IPS-18c (cell line): ENCODE data around the gene BOLA2.
"Not testable (repeated sequence)": the region's sequence is repeated elsewhere in the genome, so short reads cannot be mapped to it uniquely, and the experiment has no call there.

Experiments used
- H3K4me3 ChIP-seq: 2 replicates; pipeline ENCODE4 v1.7.0; 2013; ENCODE audit warnings: low read depth, mild to moderate bottlenecking, low read length, moderate library complexity; ENCODE audit not compliant: insufficient read depth
- H3K9me3 ChIP-seq: one replicate; pipeline ENCODE4 v1.6.1; 2013; ENCODE audit warnings: mild to moderate bottlenecking, low read length, moderate library complexity; ENCODE audit not compliant: control insufficient read depth, insufficient read depth

Gene BOLA2

DNA sequence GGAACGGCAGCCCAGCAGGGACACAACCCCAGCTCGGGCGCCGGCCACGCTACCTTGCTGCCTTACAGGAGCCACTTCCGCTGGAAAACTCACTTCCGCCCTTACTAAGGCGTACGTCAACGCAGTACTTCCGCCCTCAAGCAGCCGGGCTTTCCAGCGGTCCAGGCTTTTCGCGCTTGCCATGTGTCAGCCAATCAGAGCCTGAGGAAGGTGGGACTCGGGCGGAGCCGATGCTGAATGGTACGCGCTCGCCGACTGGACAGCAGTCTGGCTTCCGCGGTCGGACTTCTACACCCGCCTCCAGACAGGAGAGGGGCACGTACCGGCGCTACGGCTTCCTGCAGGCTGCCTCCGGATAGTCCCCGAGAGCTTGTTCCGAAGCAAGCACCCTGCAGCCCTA, at the start of gene BOLA2, which contains the start of gene SLX1B:
Gene BOLA2 (minus strand): TSS at position 83 of the 400 bp plus-strand sequence. CDS start 98 bp downstream, outside the sequence.
Gene SLX1B (plus strand): TSS at position 265 of the 400 bp plus-strand sequence.
- not testable (repeated sequence) for H3K4me3 ChIP-seq, H3K9me3 ChIP-seq

DNA sequence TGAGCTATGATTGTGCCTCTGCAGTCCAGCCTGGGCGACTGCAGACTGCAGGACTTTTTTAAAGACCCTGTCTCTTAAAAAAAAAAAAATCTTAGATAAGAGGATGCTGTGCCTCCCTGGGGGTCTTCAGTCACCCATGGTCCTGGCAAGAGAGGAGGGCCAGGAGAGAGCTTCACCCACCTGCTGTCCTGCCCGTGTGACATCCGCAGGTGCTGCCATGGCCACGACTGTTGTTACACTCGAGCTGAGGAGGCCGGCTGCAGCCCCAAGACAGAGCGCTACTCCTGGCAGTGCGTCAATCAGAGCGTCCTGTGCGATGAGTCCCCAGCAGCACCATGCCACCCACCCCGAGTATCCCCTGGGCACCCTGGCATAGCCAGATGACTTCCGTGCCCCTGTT, 28.1 kb upstream of the BOLA2 start:
- H3K9me3 ChIP-seq = not testable (repeated sequence)

DNA sequence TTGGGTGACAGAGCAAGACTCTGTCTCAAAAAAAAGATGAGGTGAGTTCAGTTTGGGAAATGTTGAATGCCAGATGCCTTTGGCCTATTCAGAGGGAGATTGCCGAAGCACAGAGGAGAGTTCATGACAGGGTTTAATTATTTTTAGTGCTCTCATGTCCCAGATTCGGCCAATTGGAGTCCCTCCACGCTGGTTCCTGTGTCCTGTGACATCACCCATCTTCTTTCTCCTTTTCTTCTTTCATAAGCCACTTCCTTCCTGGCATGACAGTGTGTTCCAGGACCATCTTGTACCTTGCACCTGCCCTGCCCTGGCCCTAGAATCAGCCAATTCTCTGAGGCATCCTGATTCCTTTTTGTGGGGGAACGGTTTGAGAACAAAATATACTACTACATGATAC, 17.9 kb upstream of the BOLA2 start:
- not testable (repeated sequence) for H3K9me3 ChIP-seq, H3K4me3 ChIP-seq

More for the DNA sequence above, 28.1 kb upstream of the BOLA2 start:
- not testable (repeated sequence) for H3K4me3 ChIP-seq

DNA sequence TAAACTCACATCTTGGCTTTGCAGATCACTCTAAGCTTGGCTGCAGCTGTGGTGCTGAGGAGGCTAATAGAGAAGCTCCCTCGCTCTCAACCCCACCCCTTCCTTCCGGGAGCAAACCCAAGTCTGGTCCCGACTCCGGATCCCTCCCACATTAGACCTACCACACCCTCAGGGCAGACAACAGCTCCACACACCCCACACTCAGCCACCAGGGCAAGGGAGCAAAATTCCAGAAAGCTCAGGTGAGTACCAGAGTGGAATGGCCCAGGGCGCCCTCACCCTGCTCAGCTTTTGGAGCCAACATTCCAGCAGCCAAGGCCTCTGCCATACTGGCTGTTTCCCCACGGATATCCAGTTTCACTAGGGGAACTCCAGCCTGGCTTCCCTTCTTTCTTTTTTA, 15.5 kb upstream of the BOLA2 start:
- not testable (repeated sequence) for H3K4me3 ChIP-seq, H3K9me3 ChIP-seq

DNA sequence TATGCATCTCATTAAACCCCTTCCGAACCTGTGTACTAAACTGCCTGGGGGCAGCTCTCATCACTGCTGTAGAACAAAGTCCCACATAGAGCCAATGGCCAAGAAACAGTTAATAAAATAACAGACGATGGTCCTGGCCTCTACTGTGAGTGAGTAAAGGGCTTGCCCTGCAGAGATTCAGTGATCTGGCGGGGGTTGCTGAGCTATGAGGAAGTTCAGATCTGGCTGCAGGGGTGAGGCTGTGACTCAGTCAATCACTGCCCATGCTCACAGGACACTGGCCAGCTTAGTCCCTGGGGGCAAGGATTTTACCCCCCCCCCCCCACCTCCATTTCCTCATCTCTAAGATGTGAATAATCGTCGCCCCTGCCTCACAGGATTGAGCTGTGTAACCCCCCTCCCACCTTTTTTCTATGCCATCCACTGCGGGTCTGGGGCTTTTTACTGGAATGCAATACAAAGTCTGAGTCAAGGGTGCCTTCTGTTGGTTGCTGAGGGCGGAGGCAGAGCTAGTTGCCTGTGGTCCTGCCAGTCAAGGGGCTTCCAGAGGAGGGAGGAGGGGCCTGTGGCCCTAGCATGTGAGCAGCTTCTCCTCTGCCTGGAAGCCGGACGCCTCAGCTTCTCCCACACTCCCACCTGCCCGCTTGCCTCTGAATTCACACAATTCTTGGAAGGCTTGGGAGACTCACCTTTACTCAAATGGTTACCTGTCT, 13.7 kb upstream of the BOLA2 start:
- H3K9me3 ChIP-seq, H3K4me3 ChIP-seq: not testable (repeated sequence)

DNA sequence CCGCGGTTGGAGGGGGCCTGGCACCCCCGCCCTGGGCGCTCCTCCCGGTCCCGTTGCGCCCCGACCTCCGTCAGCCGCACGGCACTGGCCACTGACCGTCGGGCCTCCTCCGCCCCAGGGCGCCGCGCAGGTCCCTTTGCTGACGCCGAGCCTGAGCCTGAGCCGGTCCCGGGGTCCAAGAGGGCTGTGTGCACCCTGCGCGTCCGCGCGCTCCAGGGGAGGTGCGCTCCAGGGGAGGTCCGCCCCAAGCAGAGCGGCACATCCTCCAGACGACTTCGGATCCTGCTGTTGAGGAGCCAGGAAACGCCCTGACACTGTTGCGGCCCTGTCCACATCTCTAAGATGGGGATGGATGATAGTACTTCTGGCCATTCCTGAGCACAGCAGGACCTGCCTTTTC, 12.8 kb upstream of the BOLA2 start:
- not testable (repeated sequence) for H3K4me3 ChIP-seq, H3K9me3 ChIP-seq

DNA sequence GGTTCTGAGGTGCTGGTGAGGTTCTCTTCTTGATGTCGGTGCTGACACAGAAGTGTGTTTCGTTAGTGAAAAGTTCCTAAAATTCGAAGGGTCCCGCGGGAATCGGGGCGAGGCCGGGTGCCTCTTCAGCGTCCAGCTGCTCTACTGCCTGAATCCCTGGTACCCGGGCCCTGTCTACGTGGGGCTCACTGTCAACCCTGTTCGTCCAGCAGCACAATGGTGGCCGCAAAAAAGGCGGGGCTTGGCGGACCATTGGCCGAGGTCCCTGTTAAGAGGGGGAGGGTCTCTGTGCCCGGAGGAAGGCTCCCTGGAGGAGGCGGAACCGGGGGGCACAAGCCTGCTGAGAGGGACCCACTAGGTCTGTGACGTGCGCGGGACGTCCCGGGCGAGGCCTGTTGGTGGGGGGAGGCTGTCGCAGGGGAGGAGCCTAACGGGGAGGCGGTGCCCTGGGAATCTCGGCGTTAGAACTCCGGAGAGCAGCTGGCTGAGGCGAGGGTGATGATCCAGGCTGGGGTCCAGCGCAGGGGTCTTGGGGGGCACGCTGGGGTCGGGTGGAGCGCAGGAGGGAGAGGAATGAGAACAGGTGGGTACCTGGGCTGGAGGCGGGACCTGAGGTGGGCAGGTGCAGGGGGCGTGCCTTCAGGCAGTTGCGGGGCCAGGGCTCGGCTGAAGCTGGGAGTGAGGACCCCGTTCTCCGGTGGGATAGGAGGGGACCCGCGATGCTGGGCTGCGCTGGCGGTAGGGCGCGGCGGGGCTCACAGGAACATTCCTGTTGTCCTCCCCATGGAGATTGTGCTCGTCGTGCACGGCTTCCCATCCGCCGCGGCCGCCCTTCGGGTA, 12.1 kb upstream of the BOLA2 start:
- not testable (repeated sequence) for H3K9me3 ChIP-seq, H3K4me3 ChIP-seq

DNA sequence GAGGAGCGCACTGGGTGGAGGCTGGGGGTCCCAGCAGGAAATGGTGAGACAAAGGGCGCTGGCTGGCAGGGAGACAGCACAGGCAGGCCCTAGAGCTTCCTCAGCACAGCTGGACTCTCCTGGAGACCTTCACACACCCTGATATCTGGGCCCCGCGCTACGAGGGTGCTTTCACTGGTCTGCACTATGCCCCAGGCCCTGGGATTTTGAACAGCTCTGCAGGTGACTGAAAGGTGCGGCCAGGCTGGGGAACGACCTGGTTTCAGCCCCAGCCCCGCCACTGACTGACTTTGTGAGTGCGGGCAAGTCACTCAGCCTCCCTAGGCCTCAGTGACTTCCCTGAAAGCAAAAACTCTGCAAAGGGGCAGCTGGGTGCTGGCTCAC, 6.5 kb upstream of the BOLA2 start:
- H3K4me3 ChIP-seq, H3K9me3 ChIP-seq: not testable (repeated sequence)

DNA sequence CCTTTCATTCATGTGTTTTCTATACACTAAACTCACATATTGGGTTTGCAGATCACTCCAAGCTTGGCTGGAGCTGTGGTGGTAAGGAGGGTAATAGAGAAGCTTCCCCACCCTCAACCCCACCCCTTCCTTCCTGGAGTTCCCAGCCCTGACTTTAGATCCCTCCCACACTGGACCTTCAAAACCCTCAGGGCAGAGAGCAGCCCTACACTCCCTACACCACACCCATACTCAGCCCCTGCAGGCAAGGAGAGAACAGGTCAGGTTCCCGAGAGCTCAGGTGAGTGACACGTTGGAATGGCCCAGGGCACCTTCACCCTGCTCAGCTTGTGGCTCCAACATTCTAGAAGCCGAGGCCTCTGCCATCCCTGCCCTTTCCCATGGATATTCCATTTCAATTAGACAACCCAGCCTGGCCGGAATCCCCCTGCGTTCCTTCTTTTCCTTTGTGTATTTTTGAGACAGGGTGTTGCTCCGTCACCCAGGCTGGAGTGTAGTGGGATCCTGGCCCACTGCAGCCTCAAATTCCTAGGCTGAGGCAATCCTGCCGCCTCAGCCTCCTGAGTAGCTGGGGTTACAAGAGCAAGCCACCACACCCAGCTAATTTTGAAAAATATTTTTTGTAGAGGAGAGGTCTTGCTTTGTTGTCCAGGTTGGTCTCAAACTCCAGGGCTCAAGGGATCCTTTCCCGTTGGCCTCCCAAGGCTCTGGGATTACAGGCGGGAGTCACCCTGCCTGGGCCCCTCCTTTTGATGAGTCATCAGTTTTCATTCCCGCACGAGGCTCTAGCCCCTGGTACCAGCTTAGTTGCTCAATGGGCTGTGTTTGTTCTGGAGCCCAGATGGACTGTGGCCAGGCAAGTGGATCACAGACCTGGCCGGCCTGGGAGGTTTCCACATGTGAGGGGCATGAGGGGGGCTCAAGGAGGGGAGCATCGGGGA, 5.8 kb upstream of the BOLA2 start, which contains the start of gene SULT1A4:
Gene SULT1A4 (plus strand): TSS at position 208 of the 941 bp plus-strand sequence. CDS start 1,473 bp downstream, outside the sequence.
- not testable (repeated sequence) for H3K9me3 ChIP-seq, H3K4me3 ChIP-seq

DNA sequence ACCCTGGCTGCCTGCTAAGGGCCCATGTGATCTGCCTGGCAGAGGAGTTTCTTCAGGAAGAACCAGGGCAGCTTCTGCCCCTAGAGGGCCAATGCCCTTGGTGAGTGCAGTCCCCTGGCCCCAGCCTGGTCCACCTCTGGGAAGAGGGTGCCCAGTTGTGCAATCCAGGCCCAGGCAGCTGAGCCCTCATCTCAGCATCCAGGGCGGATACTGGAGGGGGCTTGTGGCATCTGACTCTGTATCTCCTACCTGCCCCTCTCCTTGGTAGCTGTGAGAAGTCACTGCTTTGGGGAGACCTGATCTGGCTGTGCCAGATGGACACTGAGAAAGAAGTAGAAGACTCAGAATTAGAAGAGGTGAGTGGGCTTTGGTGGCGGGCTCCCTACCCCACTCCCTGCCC, 3.5 kb upstream of the BOLA2 start:
- H3K4me3 ChIP-seq, H3K9me3 ChIP-seq: not testable (repeated sequence)

DNA sequence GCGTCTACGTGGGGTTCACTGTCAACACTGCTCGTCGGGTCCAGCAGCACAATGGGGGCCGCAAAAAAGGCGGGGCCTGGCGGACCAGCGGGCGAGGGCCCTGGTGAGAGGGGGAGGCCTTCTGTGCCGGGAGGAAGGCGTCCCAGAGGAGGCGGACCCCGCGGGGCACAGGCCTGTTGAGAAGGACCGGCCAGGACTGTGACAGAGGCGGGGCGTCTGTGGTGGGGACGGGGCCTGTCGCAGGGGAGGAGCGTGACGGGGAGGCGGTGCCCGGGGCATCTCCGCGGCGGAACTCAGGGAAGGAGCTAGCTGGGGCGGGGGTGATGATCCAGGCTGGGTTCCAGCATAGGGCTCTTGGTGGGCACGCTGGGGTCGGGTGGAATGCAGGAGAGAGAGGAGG, 677 bp upstream of the BOLA2 start:
- not testable (repeated sequence) for H3K4me3 ChIP-seq

DNA sequence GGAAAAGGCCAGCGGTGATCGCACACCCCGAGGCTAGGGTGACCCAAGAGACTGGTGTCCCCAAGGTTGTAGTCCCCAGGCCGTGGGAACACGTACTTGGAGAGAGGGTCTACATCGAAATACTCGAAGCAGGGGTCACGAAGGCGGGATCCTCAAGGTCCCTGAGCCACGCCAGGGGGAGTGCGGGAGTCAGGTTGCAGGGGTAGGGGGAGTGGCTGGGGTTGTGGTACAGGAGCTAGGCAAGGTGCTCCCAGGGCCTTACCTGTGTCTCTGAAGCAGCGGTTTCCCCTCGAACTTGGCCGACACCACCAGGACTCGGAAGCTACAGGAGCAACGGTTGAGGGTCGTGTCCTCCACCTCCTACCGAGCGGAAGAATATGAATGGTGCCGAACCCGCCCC, 397 bp downstream of the BOLA2 start:
- H3K4me3 ChIP-seq, H3K9me3 ChIP-seq: not testable (repeated sequence)

More for the DNA sequence above, 677 bp upstream of the BOLA2 start:
- H3K9me3 ChIP-seq = not testable (repeated sequence)

DNA sequence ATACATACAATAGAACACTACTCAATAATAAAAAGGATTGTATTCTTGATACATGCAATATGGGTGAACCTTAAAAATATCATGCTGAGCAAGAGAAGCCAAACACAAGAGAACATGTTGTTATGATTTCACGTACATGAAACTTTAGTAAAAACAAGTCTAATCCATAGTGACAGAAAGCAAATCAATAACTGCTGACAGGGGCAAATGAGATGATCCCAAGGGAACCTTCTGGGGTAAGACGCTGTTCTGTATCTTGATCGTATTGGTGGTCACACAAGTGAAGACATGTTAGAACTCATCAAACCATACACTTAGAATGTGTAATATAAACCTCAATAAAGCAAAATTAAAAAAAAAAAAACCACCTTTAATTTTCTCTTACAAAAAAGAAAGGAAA, 28.8 kb downstream of the BOLA2 start:
- H3K4me3 ChIP-seq, H3K9me3 ChIP-seq: not testable (repeated sequence)

DNA sequence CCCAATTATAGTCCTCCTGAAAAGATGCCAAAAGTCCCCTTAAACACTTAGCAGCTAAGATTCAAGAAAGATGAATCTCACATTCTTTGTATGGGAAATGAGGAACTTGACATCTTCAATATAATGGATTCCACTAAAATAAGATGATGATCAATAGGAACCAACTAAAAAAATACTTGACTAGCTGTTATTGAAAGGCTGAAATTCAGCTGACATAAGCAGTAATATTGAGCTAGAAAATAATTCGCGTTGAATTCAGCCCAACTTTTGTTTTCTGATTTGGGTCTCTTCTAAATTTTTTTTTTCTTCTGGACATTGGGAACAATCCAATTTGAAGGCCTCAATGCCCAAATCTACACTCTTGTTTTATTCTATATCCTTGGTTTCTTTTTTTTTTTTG, 30.6 kb downstream of the BOLA2 start:
- not testable (repeated sequence) for H3K4me3 ChIP-seq, H3K9me3 ChIP-seq

DNA sequence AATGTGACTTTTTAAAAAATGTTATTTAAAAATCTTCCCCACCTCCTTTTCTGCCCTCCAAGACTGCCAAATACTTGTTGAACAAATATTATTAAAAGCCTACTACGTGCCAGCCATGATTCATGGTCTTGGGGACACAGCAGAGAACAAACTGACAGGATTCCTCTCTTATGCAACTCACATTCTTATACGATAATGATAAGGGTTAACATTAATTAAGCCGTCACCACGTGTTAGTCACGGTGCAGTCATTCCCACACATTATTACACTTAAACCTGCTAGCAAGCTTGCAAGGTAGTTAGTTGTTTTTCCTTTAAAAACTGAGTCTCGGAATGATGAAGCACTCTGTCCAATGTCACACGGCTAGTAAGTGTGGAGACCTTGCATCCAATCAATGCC, 48.9 kb downstream of the BOLA2 start:
- not testable (repeated sequence) for H3K4me3 ChIP-seq

More for the DNA sequence above, 48.9 kb downstream of the BOLA2 start:
- H3K9me3 ChIP-seq = not testable (repeated sequence)
